ENCODE results near the gene TMEM248. TPM values are rescaled to one million over a fixed set of nuclear protein-coding genes. Genes with fewer than 3 reads are reported as not detected.
"Not testable (repeated sequence)": the region's sequence is repeated elsewhere in the genome, so short reads cannot be mapped to it uniquely, and the experiment has no call there.

TMEM248 gene
- total RNA-seq, 2 experiments from 2014 or later: 64.7 to 67.4 TPM

- Mint-ChIP-seq H3K27ac (no peak overlapping the region), H3K36me3 (ENCODE audit: low read depth) (peaks cover 20% of the 10 kb centered on the region), H3K4me3 (no peak overlapping the region), H3K27me3 (no peaks in the 10 kb centered on the region), H3K4me1 (ENCODE audit: low read depth) (no peaks in the 10 kb centered on the region), H3K9me3 (no peaks in the 10 kb centered on the region)
- ChIA-PET POLR2A (no interaction called here), CTCF (no interaction called here)
- no peak overlapping the region for H3K4me3 ChIP-seq (ENCODE audit: low read length)
- H3K27me3 ChIP-seq (ENCODE audit: control insufficient read depth in 1 of 2, insufficient read depth in 2 of 2, low read length in 2 of 2): no peaks in the 10 kb centered on the region
- H3K36me3 ChIP-seq (ENCODE audit: insufficient read depth, low read length): no peaks in the 10 kb centered on the region
- DNase-seq: no peak
- intact Hi-C loops (cut with DNase I, micrococcal nuclease): no loop called here
- no peak for TF ChIP-seq CTCF (IDR thresholded peaks at IDR 0.05)
- no peaks in the 10 kb centered on the region for H3K9me3 ChIP-seq (ENCODE audit: control insufficient read depth in 1 of 2, insufficient read depth in 1 of 2, low read length in 2 of 2)
- no peaks in the 10 kb centered on the region for H3K4me1 ChIP-seq (ENCODE audit: insufficient read depth, low read length)
- no peak overlapping the region for H3K27ac ChIP-seq (ENCODE audit: low read depth in 1 of 2, low read length in 2 of 2)
- no peak for ATAC-seq (ENCODE audit: poor library complexity)
Measured at GRCh38 chr7:66886152-66886551, 34.9 kb upstream of the TMEM248 start.

GRCh38 chr7:66888223-66888622 is 32.8 kb upstream of the TMEM248 start:
- POLR2A ChIA-PET; H3K36me3 ChIP-seq (ENCODE audit: insufficient read depth, low read length); H3K27ac Mint-ChIP-seq; H3K27me3 Mint-ChIP-seq; H3K9me3 Mint-ChIP-seq; H3K27ac ChIP-seq (ENCODE audit: low read depth in 1 of 2, low read length in 2 of 2); CTCF ChIA-PET; DNase-seq; ATAC-seq (ENCODE audit: poor library complexity); H3K9me3 ChIP-seq (ENCODE audit: control insufficient read depth in 1 of 2, insufficient read depth in 1 of 2, low read length in 2 of 2); H3K4me1 Mint-ChIP-seq (ENCODE audit: low read depth); H3K4me1 ChIP-seq (ENCODE audit: insufficient read depth, low read length); intact Hi-C loops (cut with DNase I, micrococcal nuclease); H3K4me3 Mint-ChIP-seq; H3K27me3 ChIP-seq (ENCODE audit: control insufficient read depth in 1 of 2, insufficient read depth in 2 of 2, low read length in 2 of 2); H3K4me3 ChIP-seq (ENCODE audit: low read length): not testable (repeated sequence)
- peaks cover 15% of the 10 kb centered on the region for H3K36me3 Mint-ChIP-seq (ENCODE audit: low read depth)

GRCh38 chr7:66894463-66895080 is 26.5 kb upstream of the TMEM248 start:
- Histone ChIP-seq H3K27ac (ENCODE audit: low read depth in 1 of 2, low read length in 2 of 2) (no peak overlapping the region), H3K27me3 (ENCODE audit: control insufficient read depth in 1 of 2, insufficient read depth in 2 of 2, low read length in 2 of 2) (no peaks in the 10 kb centered on the region), H3K4me3 (ENCODE audit: low read length) (no peak overlapping the region), H3K36me3 (ENCODE audit: insufficient read depth, low read length) (peaks cover 8% of the 10 kb centered on the region), H3K9me3 (ENCODE audit: control insufficient read depth in 1 of 2, insufficient read depth in 1 of 2, low read length in 2 of 2) (no peaks in the 10 kb centered on the region), H3K4me1 (ENCODE audit: insufficient read depth, low read length) (no peaks in the 10 kb centered on the region)
- DNase-seq (peak in 2 of 14 experiments; percentile 11 to 23), ATAC-seq (ENCODE audit: poor library complexity) (no peak)
- no peaks in the 10 kb centered on the region for H3K9me3 Mint-ChIP-seq
- peaks cover 24% of the 10 kb centered on the region for H3K36me3 Mint-ChIP-seq (ENCODE audit: low read depth)
- no peaks in the 10 kb centered on the region for H3K27me3 Mint-ChIP-seq
- no peak for TF ChIP-seq CTCF (IDR thresholded peaks at IDR 0.05)
- no peaks in the 10 kb centered on the region for H3K4me1 Mint-ChIP-seq (ENCODE audit: low read depth)
- H3K27ac Mint-ChIP-seq: no peak overlapping the region
- intact Hi-C loops (cut with DNase I, micrococcal nuclease): loop anchor here in 1 of 2 experiments (5.0 kb wide), 1 partner anchor 337 kb away; no protein-coding TSS in a partner anchor
- ChIA-PET POLR2A (no interaction called here), CTCF (no interaction called here)
- H3K4me3 Mint-ChIP-seq: no peak overlapping the region

- no peak overlapping the region for H3K4me3 ChIP-seq (ENCODE audit: low read length)
- H3K9me3 ChIP-seq (ENCODE audit: control insufficient read depth in 1 of 2, insufficient read depth in 1 of 2, low read length in 2 of 2): no peaks in the 10 kb centered on the region
- no peaks in the 10 kb centered on the region for H3K27me3 ChIP-seq (ENCODE audit: control insufficient read depth in 1 of 2, insufficient read depth in 2 of 2, low read length in 2 of 2)
- Mint-ChIP-seq H3K4me3 (no peak overlapping the region), H3K36me3 (ENCODE audit: low read depth) (peaks cover 24% of the 10 kb centered on the region), H3K27ac (no peak overlapping the region), H3K9me3 (no peaks in the 10 kb centered on the region), H3K27me3 (no peaks in the 10 kb centered on the region), H3K4me1 (ENCODE audit: low read depth) (no peaks in the 10 kb centered on the region)
- intact Hi-C loops (cut with DNase I, micrococcal nuclease): loop anchor here in 1 of 2 experiments (5.0 kb wide), 1 partner anchor 339 kb away; no protein-coding TSS in a partner anchor
- ChIA-PET POLR2A (no interaction called here), CTCF (interaction anchor here (0.9 kb wide), 1 partner anchor 339 kb away, joined by 3 read pairs; no protein-coding TSS in a partner anchor)
- no peak for DNase-seq
- H3K27ac ChIP-seq (ENCODE audit: low read depth in 1 of 2, low read length in 2 of 2): no peak overlapping the region
- no peaks in the 10 kb centered on the region for H3K4me1 ChIP-seq (ENCODE audit: insufficient read depth, low read length)
- peaks cover 8% of the 10 kb centered on the region for H3K36me3 ChIP-seq (ENCODE audit: insufficient read depth, low read length)
- no peak for ATAC-seq (ENCODE audit: poor library complexity)
- no peak for TF ChIP-seq CTCF (IDR thresholded peaks at IDR 0.05)
Measured at GRCh38 chr7:66896441-66896840, 24.6 kb upstream of the TMEM248 start.

Measured in CD4-positive, alpha-beta T cell (primary cell).